ENCODE measurements around the gene ALKBH5. TPM values are rescaled to one million over a fixed set of nuclear protein-coding genes. Genes with fewer than 3 reads are reported as not detected.

ALKBH5 gene
- total RNA-seq, 2 experiments from 2014 or later = 122 to 127 TPM

- CTCF ChIA-PET = interaction anchor here (0.9 to 1.6 kb wide), 2 partner anchors 10 to 27 kb away, joined by 3 to 5 read pairs; no protein-coding TSS in a partner anchor
- intact Hi-C loops (cut with micrococcal nuclease) = no loop called here
- POLR2A ChIA-PET = no interaction called here
Observed at GRCh38 chr17:18226284-18226945, 42.8 kb downstream of the ALKBH5 start.

GRCh38 chr17:18227635-18228034 lies 44.0 kb downstream of the ALKBH5 start:
- Mint-ChIP-seq H3K27ac (no peak overlapping the region), H3K36me3 (no peaks in the 10 kb centered on the region), H3K27me3 (no peaks in the 10 kb centered on the region), H3K4me1 (ENCODE audit: low read depth) (peaks cover 28% of the 10 kb centered on the region), H3K9me3 (no peaks in the 10 kb centered on the region), H3K4me3 (no peak overlapping the region)
- POLR2A ChIA-PET = no interaction called here
- intact Hi-C loops (cut with micrococcal nuclease) = no loop called here
- no peak for DNase-seq
- CTCF ChIA-PET = interaction anchor here (1.1 kb wide), 1 partner anchor 10 kb away, joined by 3 read pairs; no protein-coding TSS in a partner anchor

More at GRCh38 chr17:18226284-18226945, 42.8 kb downstream of the ALKBH5 start:
- H3K9me3 Mint-ChIP-seq = no peaks in the 10 kb centered on the region
- no peaks in the 10 kb centered on the region for H3K27me3 Mint-ChIP-seq
- DNase-seq = peak; percentile 17
- H3K27ac Mint-ChIP-seq = peak overlapping the region; percentile 59
- H3K4me1 Mint-ChIP-seq (ENCODE audit: low read depth) = peaks cover 28% of the 10 kb centered on the region
- peak overlapping the region; percentile 90 for H3K4me3 Mint-ChIP-seq
- H3K36me3 Mint-ChIP-seq = no peaks in the 10 kb centered on the region

- Mint-ChIP-seq H3K4me1 (ENCODE audit: low read depth) (peaks cover 28% of the 10 kb centered on the region), H3K36me3 (no peaks in the 10 kb centered on the region), H3K9me3 (no peaks in the 10 kb centered on the region), H3K27me3 (no peaks in the 10 kb centered on the region), H3K27ac (no peak overlapping the region), H3K4me3 (no peak overlapping the region)
- ChIA-PET CTCF (interaction anchor here (1.1 kb wide), 1 partner anchor 10 kb away, joined by 3 read pairs; no protein-coding TSS in a partner anchor), POLR2A (no interaction called here)
- intact Hi-C loops (cut with micrococcal nuclease) = no loop called here
- no peak for DNase-seq
Observed at GRCh38 chr17:18228176-18228682, 44.6 kb downstream of the ALKBH5 start.

- no peaks in the 10 kb centered on the region for H3K27me3 Mint-ChIP-seq
- POLR2A ChIA-PET = no interaction called here
- peaks cover 28% of the 10 kb centered on the region for H3K4me1 Mint-ChIP-seq (ENCODE audit: low read depth)
- H3K27ac Mint-ChIP-seq = no peak overlapping the region
- intact Hi-C loops (cut with micrococcal nuclease) = no loop called here
- no peaks in the 10 kb centered on the region for H3K9me3 Mint-ChIP-seq
- CTCF ChIA-PET = no interaction called here
- no peak for DNase-seq
- H3K36me3 Mint-ChIP-seq = no peaks in the 10 kb centered on the region
- no peak overlapping the region for H3K4me3 Mint-ChIP-seq
Observed at GRCh38 chr17:18229254-18229653, 45.6 kb downstream of the ALKBH5 start.

GRCh38 chr17:18229771-18230170 lies 46.1 kb downstream of the ALKBH5 start:
- CTCF ChIA-PET = interaction anchor here (1.5 kb wide), 1 partner anchor 90 kb away, joined by 4 read pairs; no protein-coding TSS in a partner anchor

GRCh38 chr17:18230288-18231141 lies 46.9 kb downstream of the ALKBH5 start:
- Mint-ChIP-seq H3K4me1 (ENCODE audit: low read depth) (peaks cover 34% of the 10 kb centered on the region), H3K36me3 (peaks cover 7% of the 10 kb centered on the region), H3K4me3 (no peak overlapping the region), H3K27me3 (no peaks in the 10 kb centered on the region), H3K27ac (no peak overlapping the region), H3K9me3 (no peaks in the 10 kb centered on the region)
- DNase-seq = no peak
- CTCF ChIA-PET = interaction anchor here (1.5 kb wide), 1 partner anchor 91 kb away, joined by 4 read pairs; no protein-coding TSS in a partner anchor
- POLR2A ChIA-PET = no interaction called here
- intact Hi-C loops (cut with micrococcal nuclease) = no loop called here

More at GRCh38 chr17:18229771-18230170, 46.1 kb downstream of the ALKBH5 start:
- no peaks in the 10 kb centered on the region for H3K9me3 Mint-ChIP-seq
- no peak overlapping the region for H3K27ac Mint-ChIP-seq
- POLR2A ChIA-PET = no interaction called here
- peaks cover 3% of the 10 kb centered on the region for H3K36me3 Mint-ChIP-seq
- no peak for DNase-seq
- peaks cover 31% of the 10 kb centered on the region for H3K4me1 Mint-ChIP-seq (ENCODE audit: low read depth)
- intact Hi-C loops (cut with micrococcal nuclease) = no loop called here
- H3K4me3 Mint-ChIP-seq = no peak overlapping the region
- H3K27me3 Mint-ChIP-seq = no peaks in the 10 kb centered on the region

- Mint-ChIP-seq H3K9me3 (no peaks in the 10 kb centered on the region), H3K36me3 (peaks cover 7% of the 10 kb centered on the region), H3K27ac (no peak overlapping the region), H3K27me3 (no peaks in the 10 kb centered on the region), H3K4me1 (ENCODE audit: low read depth) (peaks cover 38% of the 10 kb centered on the region), H3K4me3 (no peak overlapping the region)
- intact Hi-C loops (cut with micrococcal nuclease) = no loop called here
- no peak for DNase-seq
- ChIA-PET POLR2A (no interaction called here), CTCF (interaction anchor here (1.5 to 2.2 kb wide), 2 partner anchors 14 to 91 kb away, joined by 4 to 8 read pairs; no protein-coding TSS in a partner anchor)
Observed at GRCh38 chr17:18231164-18231563, 47.5 kb downstream of the ALKBH5 start.

- no peak for DNase-seq
- intact Hi-C loops (cut with micrococcal nuclease) = no loop called here
- H3K4me3 Mint-ChIP-seq = no peak overlapping the region
- POLR2A ChIA-PET = no interaction called here
- peaks cover 19% of the 10 kb centered on the region for H3K4me1 Mint-ChIP-seq (ENCODE audit: low read depth)
- H3K27ac Mint-ChIP-seq = no peak overlapping the region
- H3K9me3 Mint-ChIP-seq = no peaks in the 10 kb centered on the region
- H3K36me3 Mint-ChIP-seq = peaks cover 7% of the 10 kb centered on the region
- no peaks in the 10 kb centered on the region for H3K27me3 Mint-ChIP-seq
- CTCF ChIA-PET = no interaction called here
Observed at GRCh38 chr17:18233803-18234518, 50.3 kb downstream of the ALKBH5 start.

- Mint-ChIP-seq H3K27ac (peak overlapping the region; percentile 83), H3K27me3 (no peaks in the 10 kb centered on the region), H3K9me3 (no peaks in the 10 kb centered on the region), H3K4me1 (ENCODE audit: low read depth) (peaks cover 19% of the 10 kb centered on the region), H3K4me3 (no peak overlapping the region), H3K36me3 (peaks cover 7% of the 10 kb centered on the region)
- intact Hi-C loops (cut with micrococcal nuclease) = no loop called here
- DNase-seq = no peak
- POLR2A ChIA-PET = no interaction called here
- CTCF ChIA-PET = interaction anchor here (1.0 to 1.3 kb wide), 3 partner anchors 13 to 17 kb away, joined by 3 to 6 read pairs (median 4); no protein-coding TSS in a partner anchor
Observed at GRCh38 chr17:18234853-18235380, 51.3 kb downstream of the ALKBH5 start.

- POLR2A ChIA-PET = interaction anchor here (0.9 kb wide), 1 partner anchor 12 kb away, joined by 3 read pairs; no protein-coding TSS in a partner anchor
- CTCF ChIA-PET = interaction anchor here (0.6 to 1.3 kb wide), 5 partner anchors 12 to 79 kb away, joined by 3 to 6 read pairs (median 3); partner anchors contain the start of genes ALKBH5, SMCR8 and TOP3A
- Mint-ChIP-seq H3K27ac (peak overlapping the region; percentile 83), H3K4me3 (no peak overlapping the region), H3K4me1 (ENCODE audit: low read depth) (peaks cover 19% of the 10 kb centered on the region), H3K27me3 (no peaks in the 10 kb centered on the region), H3K36me3 (peaks cover 7% of the 10 kb centered on the region), H3K9me3 (no peaks in the 10 kb centered on the region)
- intact Hi-C loops (cut with micrococcal nuclease) = no loop called here
- peak; percentile 82 for DNase-seq
Observed at GRCh38 chr17:18235743-18236256, 52.2 kb downstream of the ALKBH5 start.

- DNase-seq = no peak
- intact Hi-C loops (cut with micrococcal nuclease) = no loop called here
- peak overlapping the region; percentile 83 for H3K27ac Mint-ChIP-seq
- ChIA-PET POLR2A (no interaction called here), CTCF (no interaction called here)
- no peaks in the 10 kb centered on the region for H3K9me3 Mint-ChIP-seq
- peaks cover 7% of the 10 kb centered on the region for H3K36me3 Mint-ChIP-seq
- H3K27me3 Mint-ChIP-seq = no peaks in the 10 kb centered on the region
- H3K4me3 Mint-ChIP-seq = no peak overlapping the region
- H3K4me1 Mint-ChIP-seq (ENCODE audit: low read depth) = peaks cover 19% of the 10 kb centered on the region
Observed at GRCh38 chr17:18236494-18236893, 52.9 kb downstream of the ALKBH5 start.

Measured in activated CD4-positive, alpha-beta memory T cell treated with anti-CD3 and anti-CD28 coated beads for 36 hours (primary cell).